ENCODE data around the gene CHTF8. TPM values are rescaled to one million over a fixed set of nuclear protein-coding genes. Genes with fewer than 3 reads are reported as not detected.
A peak's percentile ranks its signal among the peaks of the same experiment; 100 is the strongest.

Gene CHTF8
- total RNA-seq, 4 donors from 2014 or later: 53.9 to 68.7 (median 60.2) TPM

DNA sequence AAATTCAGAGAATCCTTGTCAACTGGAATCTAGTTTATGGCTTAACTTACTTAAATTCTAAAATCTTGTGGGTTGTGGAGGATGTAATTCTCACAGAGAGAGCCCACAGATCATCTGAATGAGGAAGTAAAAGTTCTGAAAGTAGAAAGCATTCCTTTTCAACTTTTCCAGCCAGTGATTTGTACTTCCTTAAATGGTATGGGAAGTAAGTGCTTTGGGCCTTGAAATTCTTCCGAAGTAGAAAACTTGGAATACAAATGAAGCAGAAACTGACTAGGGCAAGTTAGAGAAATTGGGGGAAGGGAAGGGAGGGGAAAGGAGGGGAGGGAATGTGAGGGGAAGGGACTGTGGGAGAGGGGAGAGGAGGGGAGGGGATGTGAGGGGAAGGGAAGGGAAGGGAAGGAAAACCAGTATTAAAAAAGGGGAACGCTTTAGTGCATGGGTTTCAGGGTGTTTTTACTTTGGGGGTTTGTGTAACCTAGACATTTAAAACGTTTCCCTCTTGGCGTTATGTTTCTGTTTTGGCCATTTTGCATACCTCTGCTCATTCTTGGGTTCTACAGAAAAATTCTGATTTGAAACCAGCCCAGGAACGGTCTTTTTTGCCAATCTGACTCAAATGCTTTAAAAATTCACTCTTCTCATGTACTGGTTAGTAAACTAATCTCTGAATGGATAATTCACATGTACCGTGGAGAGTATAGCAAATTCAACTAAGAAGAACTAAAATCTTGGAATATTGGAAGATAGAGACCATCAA is 39.1 kb upstream of the CHTF8 start:
- peak overlapping the region; percentile 21 to 94 (median 54) for H3K27ac ChIP-seq
- no peak for DNase-seq
- H3K4me3 ChIP-seq: no peak overlapping the region
- H3K9me3 ChIP-seq: no peaks in the 10 kb centered on the region
- H3K36me3 ChIP-seq: peaks cover 0 to 15% (median 0%) of the 10 kb centered on the region in 3 donors
- TF ChIP-seq, protein P1, sequence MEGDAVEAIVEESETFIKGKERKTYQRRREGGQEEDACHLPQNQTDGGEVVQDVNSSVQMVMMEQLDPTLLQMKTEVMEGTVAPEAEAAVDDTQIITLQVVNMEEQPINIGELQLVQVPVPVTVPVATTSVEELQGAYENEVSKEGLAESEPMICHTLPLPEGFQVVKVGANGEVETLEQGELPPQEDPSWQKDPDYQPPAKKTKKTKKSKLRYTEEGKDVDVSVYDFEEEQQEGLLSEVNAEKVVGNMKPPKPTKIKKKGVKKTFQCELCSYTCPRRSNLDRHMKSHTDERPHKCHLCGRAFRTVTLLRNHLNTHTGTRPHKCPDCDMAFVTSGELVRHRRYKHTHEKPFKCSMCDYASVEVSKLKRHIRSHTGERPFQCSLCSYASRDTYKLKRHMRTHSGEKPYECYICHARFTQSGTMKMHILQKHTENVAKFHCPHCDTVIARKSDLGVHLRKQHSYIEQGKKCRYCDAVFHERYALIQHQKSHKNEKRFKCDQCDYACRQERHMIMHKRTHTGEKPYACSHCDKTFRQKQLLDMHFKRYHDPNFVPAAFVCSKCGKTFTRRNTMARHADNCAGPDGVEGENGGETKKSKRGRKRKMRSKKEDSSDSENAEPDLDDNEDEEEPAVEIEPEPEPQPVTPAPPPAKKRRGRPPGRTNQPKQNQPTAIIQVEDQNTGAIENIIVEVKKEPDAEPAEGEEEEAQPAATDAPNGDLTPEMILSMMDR (IDR thresholded peaks at IDR 0.05): no peak
- TF ChIP-seq POLR2A (IDR thresholded peaks at IDR 0.05): no peak
- H3K27me3 ChIP-seq: no peaks in the 10 kb centered on the region
- peaks cover 0 to 14% (median 0%) of the 10 kb centered on the region in 4 donors for H3K4me1 ChIP-seq

DNA sequence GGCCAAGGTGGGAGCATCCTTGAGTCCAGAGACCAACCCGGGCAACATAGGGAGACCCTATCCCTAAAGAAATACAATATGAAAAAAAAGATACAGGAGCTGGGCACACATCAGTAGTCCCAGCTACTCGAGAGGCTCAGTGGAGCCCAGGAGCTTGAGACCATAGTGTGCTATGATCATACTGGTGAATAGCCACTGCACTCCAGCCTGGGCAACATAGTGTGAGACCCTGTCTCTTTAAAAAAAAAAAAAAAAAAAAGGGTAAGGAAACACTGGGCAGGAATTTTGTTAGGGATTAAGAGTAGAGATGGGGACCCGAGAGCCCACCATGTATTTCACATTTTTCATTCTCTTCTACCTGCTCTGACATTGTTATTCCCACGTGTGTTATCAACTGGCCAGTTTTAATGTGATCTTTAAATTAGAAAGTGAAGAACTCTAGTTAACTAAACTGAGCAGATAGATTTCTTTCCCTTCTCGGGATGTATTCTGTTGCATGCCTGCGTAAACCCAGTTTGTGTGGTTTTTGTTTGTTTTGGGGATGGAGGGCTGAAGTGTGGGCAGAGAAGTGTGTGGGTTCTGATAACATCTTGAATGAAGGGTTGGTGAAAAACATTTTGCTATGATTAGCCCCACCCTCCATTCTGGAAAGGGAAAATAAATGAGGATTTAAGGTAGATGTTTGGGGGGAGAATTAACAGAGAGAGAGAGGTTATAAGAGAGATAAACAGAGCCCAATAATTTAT is 37.4 kb upstream of the CHTF8 start:
- peaks cover 0 to 30% (median 0%) of the 10 kb centered on the region in 3 donors for H3K36me3 ChIP-seq
- H3K4me3 ChIP-seq: no peak overlapping the region
- no peak overlapping the region for H3K27ac ChIP-seq
- H3K27me3 ChIP-seq: no peaks in the 10 kb centered on the region
- no peak for DNase-seq
- no peaks in the 10 kb centered on the region for H3K9me3 ChIP-seq
- peaks cover 0 to 14% (median 0%) of the 10 kb centered on the region in 4 donors for H3K4me1 ChIP-seq
- TF ChIP-seq, protein P1 (IDR thresholded peaks at IDR 0.05): no peak
- TF ChIP-seq POLR2A (IDR thresholded peaks at IDR 0.05): no peak

DNA sequence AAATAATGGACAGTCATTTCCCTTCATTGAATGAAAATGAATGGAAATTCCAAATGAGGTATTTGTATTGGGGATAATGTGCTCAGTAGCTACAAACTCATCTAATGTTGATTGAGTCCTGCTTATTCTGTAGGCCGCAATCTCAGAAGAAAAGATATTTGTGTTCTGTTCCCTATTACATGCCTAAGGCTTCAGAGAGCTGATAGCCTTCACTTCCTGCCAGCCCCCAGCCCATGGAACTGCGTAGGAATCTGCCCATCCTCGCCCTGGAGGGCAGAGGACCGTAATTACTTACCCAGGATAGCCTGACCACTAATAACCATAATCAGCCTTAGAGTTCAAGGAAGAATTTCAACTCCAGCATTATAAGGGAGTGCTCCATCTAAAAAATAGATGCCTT is 36.7 kb upstream of the CHTF8 start:
- H3K27ac ChIP-seq: no peak overlapping the region
- peaks cover 0 to 8% (median 0%) of the 10 kb centered on the region in 4 donors for H3K4me1 ChIP-seq
- no peaks in the 10 kb centered on the region for H3K27me3 ChIP-seq
- no peak overlapping the region for H3K4me3 ChIP-seq
- no peaks in the 10 kb centered on the region for H3K9me3 ChIP-seq
- H3K36me3 ChIP-seq: peaks cover 0 to 34% (median 0%) of the 10 kb centered on the region in 3 donors
- TF ChIP-seq, protein P1 (IDR thresholded peaks at IDR 0.05): no peak
- no peak for TF ChIP-seq POLR2A (IDR thresholded peaks at IDR 0.05)
- no peak for DNase-seq

DNA sequence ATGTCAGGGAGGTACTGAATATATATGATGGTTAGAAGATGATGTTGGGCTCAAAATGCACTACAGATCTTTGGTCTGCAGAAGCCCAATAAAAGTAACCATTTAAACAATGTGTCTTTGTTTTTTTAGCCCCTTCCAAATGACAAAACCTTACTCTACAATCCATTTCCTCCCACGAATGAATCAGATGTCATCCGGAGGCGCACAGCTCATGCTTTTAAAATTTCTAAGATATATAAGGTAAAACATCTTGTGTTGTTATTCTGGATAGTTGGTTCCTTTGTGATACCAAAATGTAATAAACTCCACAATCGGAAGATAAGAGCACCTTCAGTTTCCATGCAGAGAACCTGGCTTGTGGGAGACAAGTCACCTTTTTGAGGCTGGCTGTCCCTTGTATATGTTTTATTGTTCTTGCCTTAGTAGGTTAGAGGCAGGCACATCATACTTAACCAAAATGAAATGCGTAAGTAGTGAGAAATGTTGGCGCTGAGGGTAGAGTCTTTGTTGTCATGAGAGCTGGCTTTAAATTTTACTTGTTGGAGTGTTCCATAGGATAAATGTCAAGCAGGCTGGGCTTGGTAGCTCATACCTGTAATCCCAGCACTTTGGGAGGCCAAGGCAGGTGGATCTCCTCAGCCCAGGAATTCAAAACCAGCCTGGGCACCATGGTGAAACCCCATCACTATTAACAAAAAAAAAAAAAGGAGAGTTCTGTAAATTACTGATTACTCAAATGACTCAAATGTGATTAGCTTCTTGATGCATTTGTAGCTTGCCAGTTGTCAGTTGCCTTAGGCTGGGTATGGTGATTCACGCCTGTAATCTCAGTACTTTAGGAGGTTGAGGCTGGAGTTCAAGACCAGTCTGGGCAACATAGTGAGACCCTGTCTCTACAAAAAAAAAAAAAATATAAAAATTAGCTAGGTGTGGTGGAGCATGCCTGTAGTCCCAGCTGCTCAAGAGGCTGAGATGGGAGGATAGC is 34.9 kb upstream of the CHTF8 start:
- H3K27ac ChIP-seq: no peak overlapping the region
- TF ChIP-seq, protein P1 (IDR thresholded peaks at IDR 0.05): no peak
- TF ChIP-seq POLR2A (IDR thresholded peaks at IDR 0.05): no peak
- H3K36me3 ChIP-seq: peaks cover 0 to 44% (median 0%) of the 10 kb centered on the region in 3 donors
- no peak for DNase-seq
- no peak overlapping the region for H3K4me3 ChIP-seq
- no peaks in the 10 kb centered on the region for H3K9me3 ChIP-seq
- no peaks in the 10 kb centered on the region for H3K27me3 ChIP-seq
- peaks cover 0 to 7% (median 0%) of the 10 kb centered on the region in 4 donors for H3K4me1 ChIP-seq

DNA sequence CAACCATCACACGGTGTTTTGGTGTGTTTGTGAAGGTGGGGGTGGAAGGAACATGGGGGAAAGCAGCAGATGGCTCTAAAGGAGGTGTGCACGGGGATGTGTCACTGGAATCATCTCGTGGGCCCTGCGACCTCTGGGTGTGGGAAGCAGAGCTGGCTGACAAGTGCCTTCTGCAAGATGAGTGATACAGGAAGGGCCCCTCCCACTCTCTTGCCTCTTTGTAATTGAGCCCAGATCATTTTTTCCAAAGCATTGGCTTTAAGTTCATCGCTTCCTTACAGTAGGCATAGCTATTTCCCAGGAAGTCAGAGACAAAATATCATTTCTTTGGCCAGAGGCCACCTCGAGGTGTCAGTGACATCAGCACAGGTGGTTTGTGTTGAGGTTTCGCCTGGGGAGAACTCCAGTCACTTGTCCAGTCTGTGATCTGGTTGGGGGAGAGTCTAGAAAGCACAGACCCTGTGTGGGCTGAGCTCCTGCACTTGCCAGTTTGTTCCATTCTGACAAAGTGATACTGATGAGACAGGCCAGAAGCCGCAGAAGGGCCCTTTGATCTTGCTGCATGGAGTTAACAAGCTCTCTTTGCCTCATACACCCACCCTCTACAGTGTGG is 33.9 kb upstream of the CHTF8 start:
- Histone ChIP-seq H3K27ac (no peak overlapping the region), H3K4me1 (peaks cover 0 to 7% (median 0%) of the 10 kb centered on the region in 4 donors), H3K27me3 (no peaks in the 10 kb centered on the region), H3K4me3 (no peak overlapping the region), H3K36me3 (peaks cover 0 to 52% (median 0%) of the 10 kb centered on the region in 3 donors), H3K9me3 (no peaks in the 10 kb centered on the region)
- TF ChIP-seq, protein P1 (IDR thresholded peaks at IDR 0.05): no peak
- no peak for TF ChIP-seq POLR2A (IDR thresholded peaks at IDR 0.05)
- no peak for DNase-seq

Measured in Peyer's patch (tissue), 4 donors.